Neuronal stem cell (in vitro differentiated cells): ENCODE data around the gene XRCC6.

ENCODE experiments used
- DNase-seq: peaks from one replicate; pipeline ENCODE4 v3.0.0-alpha.2; 2013; ENCODE audit warnings: low spot score
- H2AFZ ChIP-seq: one replicate; pipeline ENCODE4 v1.6.1; 2013; ENCODE audit warnings: mild to moderate bottlenecking, low read length, inconsistent platforms
- H2AK5ac ChIP-seq: 2 replicates; pipeline ENCODE4 v1.6.1; 2013; ENCODE audit warnings: low read depth, mild to moderate bottlenecking, inconsistent platforms, low read length, moderate library complexity, mixed read lengths
- H2BK120ac ChIP-seq: 2 replicates; pipeline ENCODE4 v1.6.1; 2013; ENCODE audit warnings: low read depth, mild to moderate bottlenecking, inconsistent platforms, low read length, moderate library complexity, mixed read lengths
- H2BK12ac ChIP-seq: one replicate; pipeline ENCODE4 v1.6.1; 2013; ENCODE audit warnings: low read length, inconsistent platforms
- H2BK15ac ChIP-seq: 2 replicates; pipeline ENCODE4 v1.6.1; 2013; ENCODE audit warnings: mild to moderate bottlenecking, low read length, inconsistent platforms, mixed read lengths
- H2BK5ac ChIP-seq: one replicate; pipeline ENCODE4 v1.6.1; 2013; ENCODE audit warnings: inconsistent platforms, mild to moderate bottlenecking, low read length, moderate library complexity
- H3K14ac ChIP-seq: one replicate; pipeline ENCODE4 v1.6.1; 2013; ENCODE audit warnings: low read length, inconsistent platforms
- H3K18ac ChIP-seq: 2 replicates; pipeline ENCODE4 v1.6.1; 2013; ENCODE audit warnings: low read length, inconsistent platforms
- H3K23ac ChIP-seq: 2 replicates; pipeline ENCODE4 v1.6.1; 2013; ENCODE audit warnings: low read depth, mild to moderate bottlenecking, mixed read lengths, low read length, inconsistent platforms; ENCODE audit not compliant: poor library complexity
- H3K27ac ChIP-seq: replicated peaks from 3 replicates; pipeline ENCODE4 v1.5.1; 2013; ENCODE audit warnings: low read length, inconsistent platforms
- H3K27me3 ChIP-seq, 3 experiments: 2 replicates each; pipeline ENCODE4 v1.6.1; 2013; ENCODE audit warnings: low read length in 3 of 3, mild to moderate bottlenecking in 2 of 3, inconsistent platforms in 1 of 3, low read depth in 1 of 3, mixed read lengths in 1 of 3, moderate library complexity in 1 of 3; ENCODE audit not compliant: control insufficient read depth in 3 of 3, insufficient read depth in 3 of 3
- H3K36me3 ChIP-seq, 2 donors: replicated peaks in 1 of 2; 2 replicates each; pipeline ENCODE4 v1.6.1; 2013; ENCODE audit warnings: low read length in 2 of 2; ENCODE audit not compliant: control insufficient read depth in 2 of 2, insufficient read depth in 2 of 2
- H3K4ac ChIP-seq: 2 replicates; pipeline ENCODE4 v1.6.1; 2013; ENCODE audit warnings: inconsistent platforms, mild to moderate bottlenecking, low read length, moderate library complexity
- H3K4me1 ChIP-seq, 2 donors: 1 replicate in 1 of 2; 2 replicates in 1 of 2; pipeline ENCODE4 v1.6.1; 2013; ENCODE audit warnings: low read length in 2 of 2, low read depth in 1 of 2; ENCODE audit not compliant: control insufficient read depth in 2 of 2, insufficient read depth in 1 of 2
- H3K4me2 ChIP-seq: one replicate; pipeline ENCODE4 v1.6.1; 2013; ENCODE audit warnings: mild to moderate bottlenecking, low read length, inconsistent platforms; ENCODE audit not compliant: insufficient read depth, poor library complexity, severe bottlenecking
- H3K4me3 ChIP-seq, 2 donors: 2 replicates each; pipeline ENCODE4 v1.5.1; 2013; ENCODE audit warnings: low read length in 2 of 2, mild to moderate bottlenecking in 2 of 2, inconsistent platforms in 1 of 2, moderate library complexity in 1 of 2
- H3K79me1 ChIP-seq: one replicate; pipeline ENCODE4 v1.6.1; 2013; ENCODE audit warnings: low read depth, mild to moderate bottlenecking, inconsistent platforms, low read length, moderate library complexity
- H3K9ac ChIP-seq: one replicate; pipeline ENCODE4 v1.6.1; 2013; ENCODE audit warnings: mild to moderate bottlenecking, low read depth, low read length, inconsistent platforms; ENCODE audit not compliant: poor library complexity
- H3K9me3 ChIP-seq, 2 donors: replicated peaks in 1 of 2; 2 replicates each; pipeline versions ENCODE3 to v1.6.1; 2013; ENCODE audit warnings: low read length in 2 of 2, mild to moderate bottlenecking in 2 of 2, inconsistent platforms in 1 of 2, low read depth in 1 of 2, mixed read lengths in 1 of 2, moderate library complexity in 1 of 2; ENCODE audit not compliant: control insufficient read depth in 2 of 2, insufficient read depth in 1 of 2
- H4K8ac ChIP-seq: one replicate; pipeline ENCODE4 v1.6.1; 2013; ENCODE audit warnings: low read depth, mild to moderate bottlenecking, inconsistent platforms, low read length, moderate library complexity
- H4K91ac ChIP-seq: one replicate; pipeline ENCODE4 v1.6.1; 2013; ENCODE audit warnings: low read length, low read depth, mild to moderate bottlenecking, inconsistent platforms; ENCODE audit not compliant: poor library complexity
- WGBS, 2 donors: extraction: QIAGEN DNeasy Blood & Tissue Kit; methylation state at CpG; one replicate each; pipeline ENCODE4 v1.1.7; 2013; ENCODE audit warnings: missing lambda C conversion rate in 2 of 2, mixed read lengths in 1 of 2; ENCODE audit not compliant: insufficient read length in 2 of 2, insufficient replicate concordance in 1 of 2; ENCODE audit errors: extremely low coverage in 2 of 2; 5-methylcytosine and 5-hydroxymethylcytosine counted together

XRCC6 gene

GRCh38 chr22:41598081-41598480 lies 23.0 kb upstream of the XRCC6 start:
- no peak overlapping the region for H2AK5ac ChIP-seq
- no peak overlapping the region for H3K18ac ChIP-seq
- H3K9ac ChIP-seq = no peak overlapping the region
- no peak overlapping the region for H2BK120ac ChIP-seq
- H2AFZ ChIP-seq = no peak overlapping the region
- no peak overlapping the region for H3K4me3 ChIP-seq
- H3K23ac ChIP-seq = no peak overlapping the region
- H3K4me2 ChIP-seq = no peak overlapping the region
- H3K9me3 ChIP-seq = peaks cover 0 to 3% of the 10 kb centered on the region in 2 donors
- DNase-seq = no peak
- H4K91ac ChIP-seq = no peak overlapping the region
- no peak overlapping the region for H3K4ac ChIP-seq
- H3K27me3 ChIP-seq = no peaks in the 10 kb centered on the region
- H3K79me1 ChIP-seq = peaks cover 2% of the 10 kb centered on the region
- peaks cover 17 to 31% of the 10 kb centered on the region in 2 donors for H3K36me3 ChIP-seq
- H3K4me1 ChIP-seq = peaks cover 0 to 7% of the 10 kb centered on the region in 2 donors
- no peak overlapping the region for H2BK5ac ChIP-seq
- no CpG with 5 or more reads among the region's 5 CpGs for WGBS, 2 donors
- no peak overlapping the region for H3K14ac ChIP-seq
- H4K8ac ChIP-seq = no peak overlapping the region
- no peak overlapping the region for H2BK12ac ChIP-seq
- no peak overlapping the region for H3K27ac ChIP-seq
- H2BK15ac ChIP-seq = no peak overlapping the region

GRCh38 chr22:41598891-41599635 lies 22.0 kb upstream of the XRCC6 start:
- Histone ChIP-seq H3K27ac (no peak overlapping the region), H3K4me2 (no peak overlapping the region), H4K8ac (no peak overlapping the region), H2BK12ac (no peak overlapping the region), H2AK5ac (no peak overlapping the region), H3K9me3 (peaks cover 0 to 3% of the 10 kb centered on the region in 2 donors), H3K79me1 (peaks cover 2% of the 10 kb centered on the region), H2BK120ac (no peak overlapping the region), H3K4me1 (peaks cover 0 to 7% of the 10 kb centered on the region in 2 donors), H3K36me3 (peaks cover 17 to 40% of the 10 kb centered on the region in 2 donors), H2BK15ac (no peak overlapping the region), H4K91ac (no peak overlapping the region), H3K23ac (no peak overlapping the region), H2BK5ac (no peak overlapping the region), H3K4me3 (no peak overlapping the region), H2AFZ (no peak overlapping the region), H3K9ac (no peak overlapping the region), H3K18ac (no peak overlapping the region), H3K4ac (no peak overlapping the region), H3K27me3 (no peaks in the 10 kb centered on the region), H3K14ac (no peak overlapping the region)
- WGBS, 2 donors = no CpG with 5 or more reads among the region's 8 CpGs
- DNase-seq = no peak

DNA sequence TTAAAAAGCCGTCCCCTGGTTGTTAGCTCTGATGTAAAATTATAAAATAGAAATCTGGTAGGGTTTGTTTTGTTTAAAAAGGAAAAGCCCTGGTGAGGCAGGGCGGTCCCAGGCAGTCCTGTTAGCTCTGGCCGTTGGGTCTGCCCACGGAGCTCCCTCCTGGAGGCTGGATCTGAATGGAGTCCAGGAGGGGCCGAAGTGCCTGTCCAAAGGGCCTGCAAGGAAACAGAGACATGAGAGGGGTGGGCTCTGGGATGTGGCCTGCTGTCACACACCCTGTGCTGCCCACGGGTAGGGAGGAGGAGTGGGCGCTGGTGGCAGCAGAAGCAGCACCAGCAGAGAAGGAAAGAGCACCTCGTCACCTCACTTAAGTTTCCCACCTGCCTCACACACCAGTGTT lies 20.1 kb upstream of the XRCC6 start:
- peaks cover 2% of the 10 kb centered on the region for H3K79me1 ChIP-seq
- no peak overlapping the region for H2AFZ ChIP-seq
- no peak for DNase-seq
- peaks cover 5 to 13% of the 10 kb centered on the region in 2 donors for H3K4me1 ChIP-seq
- no peak overlapping the region for H3K27ac ChIP-seq
- H3K23ac ChIP-seq = peak overlapping the region; percentile 19
- peaks cover 20 to 54% of the 10 kb centered on the region in 2 donors for H3K36me3 ChIP-seq
- H4K8ac ChIP-seq = no peak overlapping the region
- H2BK15ac ChIP-seq = no peak overlapping the region
- no peak overlapping the region for H3K18ac ChIP-seq
- H2AK5ac ChIP-seq = no peak overlapping the region
- H3K4me2 ChIP-seq = no peak overlapping the region
- no peak overlapping the region for H4K91ac ChIP-seq
- H3K27me3 ChIP-seq = no peaks in the 10 kb centered on the region
- H3K4ac ChIP-seq = no peak overlapping the region
- no peak overlapping the region for H2BK120ac ChIP-seq
- H3K9ac ChIP-seq = no peak overlapping the region
- WGBS, 2 donors = no CpG with 5 or more reads among the region's 8 CpGs
- no peak overlapping the region for H3K4me3 ChIP-seq
- no peak overlapping the region for H2BK5ac ChIP-seq
- H3K9me3 ChIP-seq = peaks cover 0 to 3% of the 10 kb centered on the region in 2 donors
- no peak overlapping the region for H2BK12ac ChIP-seq
- no peak overlapping the region for H3K14ac ChIP-seq

- Histone ChIP-seq H4K91ac (no peak overlapping the region), H3K14ac (no peak overlapping the region), H3K9ac (no peak overlapping the region), H2BK120ac (no peak overlapping the region), H3K27ac (no peak overlapping the region), H2BK5ac (no peak overlapping the region), H3K4me2 (no peak overlapping the region), H3K4ac (no peak overlapping the region), H3K4me1 (peaks cover 5 to 6% of the 10 kb centered on the region in 2 donors), H2AK5ac (no peak overlapping the region), H3K36me3 (peaks cover 23 to 70% of the 10 kb centered on the region in 2 donors), H2BK15ac (no peak overlapping the region), H3K18ac (no peak overlapping the region), H2BK12ac (no peak overlapping the region), H3K27me3 (no peaks in the 10 kb centered on the region), H3K79me1 (peaks cover 2% of the 10 kb centered on the region), H3K4me3 (no peak overlapping the region), H3K23ac (no peak overlapping the region), H4K8ac (no peak overlapping the region), H2AFZ (no peak overlapping the region), H3K9me3 (no peaks in the 10 kb centered on the region)
- no CpG with 5 or more reads among the region's 4 CpGs for WGBS, 2 donors
- no peak for DNase-seq
Measured at GRCh38 chr22:41603873-41604332, 17.2 kb upstream of the XRCC6 start.
